ENCODE measurements around the gene CCDC194.
A peak's percentile ranks its signal among the peaks of the same experiment; 100 is the strongest.

CCDC194 gene

GRCh38 chr19:17405250-17406045 lies 11.5 kb upstream of the CCDC194 start, which contains the start of gene BST2:
Gene BST2, minus strand, starts transcription at chr19:17405630. Its CDS starts 55 bp downstream, at chr19:17405575.
- DNase-seq: peak; percentile 74

GRCh38 chr19:17404621-17405249 lies 10.7 kb upstream of the CCDC194 start:
- peak; percentile 11 for DNase-seq

GRCh38 chr19:17404015-17404414 lies 10.0 kb upstream of the CCDC194 start:
- DNase-seq: peak; percentile 27

GRCh38 chr19:17402982-17403855 lies 9.2 kb upstream of the CCDC194 start:
- DNase-seq: peak; percentile 71

GRCh38 chr19:17401628-17402027 lies 7.6 kb upstream of the CCDC194 start:
- DNase-seq: no peak

GRCh38 chr19:17398902-17399527 lies 5.0 kb upstream of the CCDC194 start:
- no peak for DNase-seq

GRCh38 chr19:17394891-17395415 lies 957 bp upstream of the CCDC194 start:
- peak; percentile 87 for DNase-seq

- no peak for DNase-seq
Observed at GRCh38 chr19:17393002-17393401, 994 bp downstream of the CCDC194 start.

GRCh38 chr19:17391371-17392151 lies 2.4 kb downstream of the CCDC194 start:
- DNase-seq: no peak

- peak; percentile 95 for DNase-seq
Observed at GRCh38 chr19:17390665-17391370, 3.2 kb downstream of the CCDC194 start.

GRCh38 chr19:17389957-17390664 lies 3.9 kb downstream of the CCDC194 start:
- peak; percentile 12 for DNase-seq

- no peak for DNase-seq
Observed at GRCh38 chr19:17389288-17389687, 4.7 kb downstream of the CCDC194 start.

- peak; percentile 80 for DNase-seq
Observed at GRCh38 chr19:17385878-17386611, 8.0 kb downstream of the CCDC194 start.

- DNase-seq: no peak
Observed at GRCh38 chr19:17380426-17381138, 13.4 kb downstream of the CCDC194 start.

- DNase-seq: no peak
Observed at GRCh38 chr19:17379221-17379631, 14.8 kb downstream of the CCDC194 start.

- DNase-seq: no peak
Observed at GRCh38 chr19:17378271-17378670, 15.7 kb downstream of the CCDC194 start.

- DNase-seq: no peak
Observed at GRCh38 chr19:17376935-17377600, 16.9 kb downstream of the CCDC194 start, which contains the start of gene PLVAP. Gene PLVAP, minus strand, starts transcription at chr19:17377342. Its CDS starts 54 bp downstream, at chr19:17377288.

- DNase-seq: no peak
Observed at GRCh38 chr19:17370026-17370587, 23.9 kb downstream of the CCDC194 start.
